Keratinocyte (primary cell): ENCODE measurements around the gene TEKTIP1. TPM values are rescaled to one million over a fixed set of nuclear protein-coding genes. Genes with fewer than 3 reads are reported as not detected.

Experiments used
- DNase-seq: peaks from one replicate; pipeline ENCODE4 v3.0.0-alpha.2; 2011; ENCODE audit warnings: low read depth, missing footprints, low spot score
- FAIRE-seq: peaks from 2 replicates; lab custom pipeline; 2011; peaks lifted over from hg19 to GRCh38; lab: Jason Lieb, UNC
- H2AFZ ChIP-seq: 2 replicates; pipeline ENCODE4 v1.6.0; 2012; ENCODE audit warnings: low read length, control low read depth, inconsistent platforms; ENCODE audit not compliant: control insufficient read depth
- H3K27ac ChIP-seq: 2 replicates; pipeline ENCODE4 v1.5.1; 2011; ENCODE audit warnings: low read length; ENCODE audit not compliant: control insufficient read depth, insufficient read depth
- H3K27me3 ChIP-seq: 3 replicates; pipeline ENCODE4 v1.6.0; 2011; ENCODE audit warnings: low read length; ENCODE audit not compliant: control insufficient read depth, insufficient read depth; ENCODE audit errors: extremely low read depth
- H3K36me3 ChIP-seq, 2 experiments: 2 replicates in 1 of 2; 3 replicates in 1 of 2; pipeline ENCODE4 v1.5.1; 2011; ENCODE audit warnings: low read length in 2 of 2, mild to moderate bottlenecking in 1 of 2; ENCODE audit not compliant: control insufficient read depth in 2 of 2, insufficient read depth in 2 of 2; ENCODE audit errors: extremely low read depth in 1 of 2
- H3K4me1 ChIP-seq: 3 replicates; pipeline ENCODE4 v1.5.1; 2011; ENCODE audit warnings: low read length; ENCODE audit not compliant: control insufficient read depth, insufficient read depth; ENCODE audit errors: extremely low read depth
- H3K4me2 ChIP-seq: 3 replicates; pipeline ENCODE4 v1.6.0; 2011; ENCODE audit warnings: low read depth, low read length; ENCODE audit not compliant: control insufficient read depth, insufficient read depth; ENCODE audit errors: extremely low read depth
- H3K4me3 ChIP-seq, 3 experiments: fragments of 200-600 bp in 1 of 3; sonication (generic) in 1 of 3; 2 replicates in 2 of 3; 3 replicates in 1 of 3; pipeline ENCODE4 v1.5.1; 2011 to 2016; ENCODE audit warnings: low read length in 3 of 3, mild to moderate bottlenecking in 3 of 3, control low read depth in 2 of 3, inconsistent platforms in 1 of 3, low read depth in 1 of 3, mixed read lengths in 1 of 3, mixed run types in 1 of 3, moderate library complexity in 1 of 3; ENCODE audit not compliant: control insufficient read depth in 2 of 3, insufficient read depth in 2 of 3; ENCODE audit errors: extremely low read depth in 1 of 3
- H3K79me2 ChIP-seq: 2 replicates; pipeline ENCODE4 v1.6.0; 2012; ENCODE audit warnings: low read length; ENCODE audit not compliant: control insufficient read depth, insufficient read depth
- H3K9ac ChIP-seq: 3 replicates; pipeline ENCODE4 v1.6.0; 2011; ENCODE audit warnings: low read length; ENCODE audit not compliant: control insufficient read depth, insufficient read depth; ENCODE audit errors: extremely low read depth
- H3K9me1 ChIP-seq: 3 replicates; pipeline ENCODE4 v1.6.0; 2011; ENCODE audit warnings: low read length; ENCODE audit not compliant: control insufficient read depth, insufficient read depth; ENCODE audit errors: extremely low read depth
- H3K9me3 ChIP-seq: 2 replicates; pipeline ENCODE4 v1.5.1; 2012; ENCODE audit warnings: low read depth, low read length; ENCODE audit not compliant: control insufficient read depth
- H4K20me1 ChIP-seq: 3 replicates; pipeline ENCODE4 v1.6.0; 2011; ENCODE audit warnings: low read length; ENCODE audit not compliant: control insufficient read depth, insufficient read depth; ENCODE audit errors: extremely low read depth
- CTCF ChIP-seq, 3 experiments: IDR thresholded peaks in 1 of 3; conservative IDR thresholded peaks in 1 of 3; optimal IDR thresholded peaks in 1 of 3; 2 replicates in 2 of 3; 3 replicates in 1 of 3; pipeline versions ENCODE3 to v1.5.1; 2011; ENCODE audit warnings: low read length in 3 of 3, mild to moderate bottlenecking in 3 of 3, moderate library complexity in 2 of 3, control low read depth in 1 of 3, inconsistent platforms in 1 of 3; ENCODE audit not compliant: insufficient read depth in 2 of 3; ENCODE audit errors: extremely low read depth in 1 of 3
- EZH2 ChIP-seq: IDR thresholded peaks from one replicate; pipeline ENCODE4 v1.6.1; 2012; ENCODE audit warnings: inconsistent platforms, mild to moderate bottlenecking, low read length, moderate library complexity
- dilution Hi-C: fragments of 300-500 bp; cut with MboI; formaldehyde crosslinking; loops from one replicate; pipeline ENCODE4 v1.7.0; 2020; ENCODE audit warnings: low sequenced_read_pairs; ENCODE audit not compliant: extremely low pct_ligation_motif_present
- polyA plus RNA-seq, 5 experiments: library from polyadenylated mRNA; depleted of rRNA in 3 of 5; stranded (reverse) in 3 of 5; stranded (forward) in 1 of 5; unstranded in 1 of 5; fragments of >200 nt; gene quantifications; 1 replicate in 1 of 5; 2 replicates in 3 of 5; 3 replicates in 1 of 5; pipeline versions ENCODE4 v1.2.1 to v1.2.3, GENCODE V29; 2011 to 2012; ENCODE audit warnings: missing spikeins in 2 of 5, low read depth in 1 of 5, low replicate concordance in 1 of 5

TEKTIP1 gene
- polyA plus RNA-seq, 1 donor (not counting 4 experiments of a cell fraction or from before 2014, with no cell fraction given) = not detected

GRCh38 chr19:3523361-3524077 lies 15.5 kb upstream of the TEKTIP1 start:
- Histone ChIP-seq H3K79me2 (peaks cover 41% of the 10 kb centered on the region), H3K4me2 (no peak overlapping the region), H2AFZ (no peak overlapping the region), H3K9ac (no peak overlapping the region), H3K4me1 (peaks cover 16% of the 10 kb centered on the region), H3K36me3 (peaks cover 21 to 25% of the 10 kb centered on the region in 2 experiments), H3K27me3 (no peaks in the 10 kb centered on the region), H3K27ac (no peak overlapping the region), H4K20me1 (peaks cover 40% of the 10 kb centered on the region), H3K4me3 (no peak overlapping the region), H3K9me3 (no peaks in the 10 kb centered on the region), H3K9me1 (peaks cover 2% of the 10 kb centered on the region)
- dilution Hi-C loops = no loop called here
- no peak for TF ChIP-seq CTCF (optimal IDR thresholded peaks at IDR 0.05 in 1 of 3, IDR thresholded peaks at IDR 0.05 in 1 of 3, conservative IDR thresholded peaks at IDR 0.05 in 1 of 3; ENCODE audit: extremely low read depth in 1 of 3, insufficient read depth in 2 of 3, low read length in 3 of 3)
- no peak for TF ChIP-seq EZH2
- no peak for FAIRE-seq
- DNase-seq = no peak

GRCh38 chr19:3524078-3524842 lies 14.7 kb upstream of the TEKTIP1 start:
- Histone ChIP-seq H3K4me3 (no peak overlapping the region), H3K27me3 (no peaks in the 10 kb centered on the region), H3K9ac (no peak overlapping the region), H4K20me1 (peaks cover 33% of the 10 kb centered on the region), H3K27ac (no peak overlapping the region), H2AFZ (no peak overlapping the region), H3K9me1 (peaks cover 2% of the 10 kb centered on the region), H3K36me3 (peaks cover 21 to 25% of the 10 kb centered on the region in 2 experiments), H3K4me2 (no peak overlapping the region), H3K4me1 (peaks cover 16% of the 10 kb centered on the region), H3K79me2 (peaks cover 34% of the 10 kb centered on the region), H3K9me3 (no peaks in the 10 kb centered on the region)
- dilution Hi-C loops = no loop called here
- no peak for DNase-seq
- no peak for TF ChIP-seq CTCF (optimal IDR thresholded peaks at IDR 0.05 in 1 of 3, IDR thresholded peaks at IDR 0.05 in 1 of 3, conservative IDR thresholded peaks at IDR 0.05 in 1 of 3; ENCODE audit: extremely low read depth in 1 of 3, insufficient read depth in 2 of 3, low read length in 3 of 3)
- no peak for TF ChIP-seq EZH2
- FAIRE-seq = no peak
